Smooth muscle cell (in vitro differentiated cells): ENCODE results near the gene PDE6B. TPM values are rescaled to one million over a fixed set of nuclear protein-coding genes. Genes with fewer than 3 reads are reported as not detected.

ENCODE experiments used
- DNase-seq: peaks from one replicate; lab custom pipeline; 2025; ENCODE audit not compliant: unreplicated experiment; lab: John Stamatoyannopoulos, UW
- H2AFZ ChIP-seq: fragments of 200-600 bp; sonication (generic); 2 replicates; pipeline ENCODE4 v1.6.0; 2016; ENCODE audit warnings: antibody characterized with exemption, low read depth, mild to moderate bottlenecking
- H3F3A ChIP-seq: fragments of 200-600 bp; sonication (generic); 2 replicates; pipeline ENCODE4 v1.6.0; 2017; ENCODE audit warnings: antibody characterized with exemption, low read depth
- H3K27ac ChIP-seq: fragments of 200-600 bp; sonication (generic); 2 replicates; pipeline ENCODE4 v1.5.1; 2016; ENCODE audit warnings: low read depth, mild to moderate bottlenecking
- H3K27me3 ChIP-seq: fragments of 200-600 bp; sonication (generic); 2 replicates; pipeline ENCODE4 v1.6.1; 2016; ENCODE audit warnings: low read depth, mild to moderate bottlenecking
- H3K36me3 ChIP-seq: fragments of 200-600 bp; sonication (generic); 2 replicates; pipeline ENCODE4 v1.5.1; 2016; ENCODE audit warnings: low read depth
- H3K4me1 ChIP-seq: fragments of 200-600 bp; sonication (generic); 2 replicates; pipeline ENCODE4 v1.5.1; 2016; ENCODE audit warnings: low read depth
- H3K4me2 ChIP-seq: fragments of 200-600 bp; sonication (generic); 2 replicates; pipeline ENCODE4 v1.6.0; 2016; ENCODE audit warnings: mild to moderate bottlenecking
- H3K4me3 ChIP-seq: fragments of 200-600 bp; sonication (generic); 2 replicates; pipeline ENCODE4 v1.5.1; 2016; ENCODE audit warnings: mild to moderate bottlenecking
- H3K79me2 ChIP-seq: fragments of 200-600 bp; sonication (generic); 2 replicates; pipeline ENCODE4 v1.6.0; 2016; ENCODE audit warnings: low read depth, mild to moderate bottlenecking
- H3K9ac ChIP-seq: fragments of 200-600 bp; sonication (generic); 2 replicates; pipeline ENCODE4 v1.6.0; 2016; ENCODE audit warnings: low read depth
- H3K9me3 ChIP-seq: fragments of 200-600 bp; sonication (generic); replicated peaks from 2 replicates; pipeline ENCODE4 v1.5.1; 2016; ENCODE audit warnings: low read depth
- H4K20me1 ChIP-seq: fragments of 200-600 bp; sonication (generic); 2 replicates; pipeline ENCODE4 v1.6.0; 2016; ENCODE audit warnings: low read depth
- WGBS: methylation state at CpG from one replicate; pipeline ENCODE4 v1.1.7; 2016; ENCODE audit warnings: low lambda C conversion rate; 5-methylcytosine and 5-hydroxymethylcytosine counted together
- polyA plus RNA-seq: library from polyadenylated mRNA; unstranded; fragments of >200 nt; fragmentation: Nextera tagmentation; extraction: Ambion mirVana; gene quantifications from 2 replicates; pipeline ENCODE4 v1.2.1, GENCODE V29; 2016
- total RNA-seq: library from RNA; depleted of rRNA; stranded (reverse); fragments of >200 nt; gene quantifications from 2 replicates; pipeline ENCODE4 v1.2.3, GENCODE V29; 2014
- TF ChIP-seq, protein P1 (sequence below): fragments of 200-600 bp; sonication (generic); IDR thresholded peaks from 2 replicates; pipeline ENCODE4 v1.5.1; 2017; ENCODE audit warnings: borderline replicate concordance, mild to moderate bottlenecking, antibody characterized with exemption; ENCODE audit not compliant: insufficient read depth, poor library complexity, severe bottlenecking

The PDE6B gene
- total RNA-seq (5.1 and 9.8 TPM in 2 replicates), polyA plus RNA-seq (7.6 and 9.0 TPM in 2 replicates)

GRCh38 chr4:624705-625590 is at the start of gene PDE6B:
Gene PDE6B (plus strand): TSS chr4:625573. CDS start chr4:625627, 54 bp downstream.
- 70% methylated on average over 21 of the region's 21 CpGs for whole genome bisulfite sequencing
- Histone ChIP-seq H3K27ac (no peak within 1 kb of the TSS), H3K27me3 (no peaks in the 10 kb centered on the region), H2AFZ (no peak within 1 kb of the TSS), H3K9me3 (no peaks in the 10 kb centered on the region), H3F3A (no peaks in the 10 kb centered on the region), H3K4me2 (peak within 1 kb of the TSS; percentile 48), H4K20me1 (no peaks in the 10 kb centered on the region), H3K9ac (no peak within 1 kb of the TSS), H3K4me1 (peaks cover 9% of the 10 kb centered on the region), H3K79me2 (no peaks in the 10 kb centered on the region), H3K36me3 (no peaks in the 10 kb centered on the region), H3K4me3 (no peak within 1 kb of the TSS)
- TF ChIP-seq, protein P1, sequence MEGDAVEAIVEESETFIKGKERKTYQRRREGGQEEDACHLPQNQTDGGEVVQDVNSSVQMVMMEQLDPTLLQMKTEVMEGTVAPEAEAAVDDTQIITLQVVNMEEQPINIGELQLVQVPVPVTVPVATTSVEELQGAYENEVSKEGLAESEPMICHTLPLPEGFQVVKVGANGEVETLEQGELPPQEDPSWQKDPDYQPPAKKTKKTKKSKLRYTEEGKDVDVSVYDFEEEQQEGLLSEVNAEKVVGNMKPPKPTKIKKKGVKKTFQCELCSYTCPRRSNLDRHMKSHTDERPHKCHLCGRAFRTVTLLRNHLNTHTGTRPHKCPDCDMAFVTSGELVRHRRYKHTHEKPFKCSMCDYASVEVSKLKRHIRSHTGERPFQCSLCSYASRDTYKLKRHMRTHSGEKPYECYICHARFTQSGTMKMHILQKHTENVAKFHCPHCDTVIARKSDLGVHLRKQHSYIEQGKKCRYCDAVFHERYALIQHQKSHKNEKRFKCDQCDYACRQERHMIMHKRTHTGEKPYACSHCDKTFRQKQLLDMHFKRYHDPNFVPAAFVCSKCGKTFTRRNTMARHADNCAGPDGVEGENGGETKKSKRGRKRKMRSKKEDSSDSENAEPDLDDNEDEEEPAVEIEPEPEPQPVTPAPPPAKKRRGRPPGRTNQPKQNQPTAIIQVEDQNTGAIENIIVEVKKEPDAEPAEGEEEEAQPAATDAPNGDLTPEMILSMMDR = no peak
- DNase-seq = no peak

DNA sequence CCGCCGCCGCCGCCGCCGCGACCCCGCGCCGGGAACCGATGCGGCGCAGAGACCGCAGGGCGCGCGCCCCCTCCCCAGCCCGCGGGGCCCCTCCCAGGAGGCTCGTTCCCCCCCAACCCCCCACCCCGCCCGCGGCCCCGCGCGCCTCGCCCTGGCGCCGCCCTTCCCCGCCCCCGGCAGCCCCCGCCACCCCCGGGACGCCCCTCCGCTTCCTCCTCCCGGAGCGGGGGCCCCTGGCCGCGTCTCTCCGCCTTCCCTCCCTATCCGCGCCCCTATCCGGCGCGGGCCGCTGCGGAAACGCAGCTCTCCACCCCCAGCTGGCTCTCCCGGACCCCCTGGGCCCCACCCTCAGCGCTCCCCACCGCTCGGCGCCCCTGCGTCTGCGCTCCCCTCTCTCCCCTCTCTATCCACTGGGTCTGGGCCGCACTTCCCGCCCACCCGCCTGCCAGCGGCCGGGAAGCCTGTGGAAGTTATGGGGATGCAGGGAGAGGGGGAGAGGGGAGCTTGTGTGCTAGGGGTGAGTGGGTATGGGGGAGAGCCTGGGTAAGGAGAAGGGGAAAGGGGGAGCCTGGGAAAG is 49.0 kb upstream of the PDE6B start, which contains the start of gene TMEM271:
Gene TMEM271 (minus strand): TSS at position 51 of the 577 bp plus-strand sequence. CDS start 233 bp downstream, outside the sequence.
- H3F3A ChIP-seq = no peaks in the 10 kb centered on the region
- DNase-seq = no peak
- 1% methylated on average over 15 of the region's 60 CpGs for WGBS
- H3K4me1 ChIP-seq = no peaks in the 10 kb centered on the region
- no peak within 1 kb of the TSS for H2AFZ ChIP-seq
- H4K20me1 ChIP-seq = no peaks in the 10 kb centered on the region
- H3K27me3 ChIP-seq = peaks cover 88% of the 10 kb centered on the region
- peak within 1 kb of the TSS; percentile 82 for H3K4me2 ChIP-seq
- TF ChIP-seq, protein P1 = no peak
- H3K36me3 ChIP-seq = no peaks in the 10 kb centered on the region
- H3K79me2 ChIP-seq = no peaks in the 10 kb centered on the region
- no peak within 1 kb of the TSS for H3K27ac ChIP-seq
- no peaks in the 10 kb centered on the region for H3K9me3 ChIP-seq
- no peak within 1 kb of the TSS for H3K9ac ChIP-seq
- H3K4me3 ChIP-seq = peak within 1 kb of the TSS; percentile 6

- Histone ChIP-seq H3K9me3 (no peaks in the 10 kb centered on the region), H3K4me1 (no peaks in the 10 kb centered on the region), H3K9ac (no peak overlapping the region), H2AFZ (no peak overlapping the region), H3K4me3 (peak overlapping the region; percentile 6), H3F3A (no peaks in the 10 kb centered on the region), H3K79me2 (no peaks in the 10 kb centered on the region), H3K27ac (no peak overlapping the region), H3K36me3 (no peaks in the 10 kb centered on the region), H3K4me2 (peak overlapping the region; percentile 82), H3K27me3 (peaks cover 82% of the 10 kb centered on the region), H4K20me1 (no peaks in the 10 kb centered on the region)
- TF ChIP-seq, protein P1 = no peak
- 3% methylated on average over 25 of the region's 37 CpGs for WGBS
- no peak for DNase-seq
Observed at GRCh38 chr4:576991-577498, 48.3 kb upstream of the PDE6B start.
